Cerebellar cortex (tissue), 1 donor: Measurements from ENCODE around the gene AK4.
"Not testable (repeated sequence)": the region's sequence is repeated elsewhere in the genome, so short reads cannot be mapped to it uniquely, and the experiment has no call there.

Experiments
- DNase-seq: peaks from one replicate; pipeline ENCODE4 v3.0.0-alpha.2; 2015; ENCODE audit warnings: low spot score

AK4 gene

GRCh38 chr1:65214340-65215027 lies 66.5 kb downstream of the AK4 start:
- DNase-seq = no peak

DNA sequence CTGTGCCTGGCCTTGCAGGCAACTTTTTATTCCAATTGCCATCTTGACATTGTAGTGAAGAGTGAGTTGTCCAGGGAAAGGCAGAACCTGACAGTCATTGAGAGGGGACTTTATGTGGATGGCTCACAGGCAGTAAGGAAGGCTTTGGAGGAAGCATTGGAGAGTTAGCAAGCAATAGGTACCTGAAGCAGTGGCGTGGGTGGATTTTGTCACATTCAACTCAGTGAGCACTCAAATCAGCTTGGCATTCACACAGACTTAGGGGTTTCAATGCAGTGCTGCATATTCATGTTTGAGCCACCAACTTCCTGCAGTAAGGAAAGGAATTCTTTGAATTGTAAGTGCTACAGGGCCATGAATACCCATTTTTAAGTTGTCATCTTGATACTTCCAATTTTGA lies 69.0 kb downstream of the AK4 start:
- DNase-seq = no peak

DNA sequence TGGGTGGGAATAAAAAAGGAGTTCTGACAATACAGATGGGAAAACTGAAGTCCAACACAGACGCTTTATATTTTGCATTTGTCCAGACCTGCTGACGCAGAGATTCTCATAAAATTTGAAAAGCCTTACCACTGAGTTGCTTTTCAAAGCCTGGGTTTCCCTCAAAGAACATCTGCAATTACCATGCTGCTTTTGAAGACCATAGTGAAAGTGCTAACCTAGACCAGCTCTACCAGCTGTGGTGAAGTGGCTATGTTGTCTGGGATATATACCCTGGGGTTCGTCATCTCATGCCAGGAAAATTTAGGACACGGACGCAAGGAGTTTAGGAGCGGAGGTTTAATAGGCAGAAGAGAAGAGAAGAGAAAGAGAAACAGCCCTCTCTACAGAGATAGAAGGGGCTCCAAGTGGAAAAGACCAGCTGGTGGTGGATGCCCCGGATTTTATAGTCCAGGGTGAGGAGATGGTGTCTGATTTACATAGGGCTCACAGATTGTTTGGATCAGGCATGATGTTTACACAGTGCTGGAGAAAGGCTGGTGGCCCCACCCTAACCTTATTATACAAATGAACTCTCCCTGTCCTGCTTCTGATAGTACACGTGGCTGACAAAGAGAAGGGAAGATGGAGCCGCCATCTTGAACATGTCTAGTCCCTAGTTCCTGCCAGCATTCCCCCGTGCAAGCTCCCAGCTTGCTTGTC lies 73.8 kb downstream of the AK4 start:
- no peak for DNase-seq

DNA sequence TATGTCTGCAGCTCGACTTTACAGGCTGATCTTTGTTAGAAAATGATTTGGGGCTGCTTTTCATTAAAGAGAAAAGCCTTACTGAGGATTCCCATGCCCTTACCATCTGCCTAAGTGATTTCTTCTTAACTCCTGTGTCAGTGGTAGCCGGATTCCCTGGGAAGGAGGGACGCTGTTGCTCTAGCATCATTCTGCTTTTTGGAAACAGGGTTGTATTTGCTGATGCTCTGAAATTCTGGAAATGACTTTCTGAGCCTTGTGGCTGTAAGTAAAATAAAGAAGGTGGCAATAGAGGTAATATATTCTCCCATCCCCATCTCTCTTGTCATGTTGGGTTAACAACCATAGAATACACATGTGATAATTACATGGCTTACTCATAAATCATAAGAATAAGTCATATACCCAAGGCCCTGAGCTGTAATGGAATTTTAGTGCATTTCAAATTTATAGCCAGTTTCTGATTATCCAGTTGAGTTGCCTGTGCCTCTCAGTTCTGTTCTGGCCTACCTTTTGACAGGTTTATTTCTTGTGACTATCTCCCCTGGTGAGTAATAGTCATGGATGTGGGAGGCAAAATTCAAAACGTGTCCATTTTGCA lies 74.4 kb downstream of the AK4 start:
- no peak for DNase-seq

DNA sequence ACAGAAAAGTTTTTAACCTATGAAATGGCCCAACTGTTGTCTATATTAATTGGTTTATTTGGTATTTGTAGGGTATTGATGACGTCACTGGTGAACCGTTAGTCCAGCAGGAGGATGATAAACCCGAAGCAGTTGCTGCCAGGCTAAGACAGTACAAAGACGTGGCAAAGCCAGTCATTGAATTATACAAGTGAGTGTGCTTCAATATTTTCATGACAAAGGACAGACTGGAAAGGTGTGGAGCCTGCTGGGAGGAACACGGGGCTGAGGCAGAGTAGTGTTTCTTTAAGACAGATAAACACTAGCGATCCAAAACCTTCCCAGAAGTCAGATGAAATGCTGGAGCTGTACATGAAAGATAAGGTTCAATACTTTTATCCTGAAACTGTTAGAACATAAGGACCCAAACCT lies 76.7 kb downstream of the AK4 start:
- no peak for DNase-seq

DNA sequence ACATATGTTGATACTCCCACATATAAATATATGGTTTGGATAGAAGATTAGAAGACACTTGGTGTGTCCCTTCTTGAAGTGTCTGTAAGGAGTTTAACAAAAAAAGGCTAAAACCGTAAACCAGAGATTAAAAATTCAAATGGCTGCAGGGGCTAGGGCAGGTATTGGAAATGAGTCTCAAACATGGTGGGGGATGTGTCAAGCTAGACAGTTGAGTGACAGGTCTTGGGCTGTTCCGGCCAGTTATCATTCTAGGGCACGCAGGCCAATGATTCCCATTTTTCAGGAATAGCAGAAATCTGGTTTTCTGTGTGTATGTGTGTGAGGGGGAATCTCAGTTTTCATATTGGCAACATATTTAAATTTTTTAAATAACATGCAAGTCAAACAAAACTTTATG lies 77.2 kb downstream of the AK4 start:
- no peak for DNase-seq

- DNase-seq = no peak
Measured at GRCh38 chr1:65229201-65229600, 81.2 kb downstream of the AK4 start.

DNA sequence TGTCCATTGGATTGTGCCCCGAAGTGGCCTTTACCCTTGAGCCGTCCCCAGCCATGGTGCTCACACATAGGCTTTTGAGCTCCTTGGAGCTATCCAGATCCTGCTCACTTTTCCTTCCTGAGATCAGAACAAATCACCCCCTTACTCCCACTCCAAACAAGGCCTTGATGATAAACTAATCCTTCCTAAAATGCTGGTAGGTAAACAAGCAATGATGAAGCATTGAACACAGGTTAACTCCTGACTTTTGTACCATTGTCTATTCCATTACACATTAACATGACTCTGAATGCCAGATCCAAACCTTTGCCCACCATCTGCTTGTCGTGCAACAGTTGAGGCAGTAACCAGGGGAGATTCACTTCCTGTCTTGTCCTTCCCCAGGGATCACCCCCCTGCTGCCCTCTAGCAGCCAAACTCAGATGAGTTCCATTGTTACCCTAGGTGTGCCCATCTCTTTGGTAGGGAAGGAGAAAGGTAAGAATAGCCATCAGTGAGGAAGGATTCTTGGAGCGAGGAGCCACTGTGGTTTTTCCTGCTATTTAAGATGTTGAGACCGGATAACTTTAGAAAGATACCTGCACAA lies 81.8 kb downstream of the AK4 start:
- DNase-seq = no peak

DNA sequence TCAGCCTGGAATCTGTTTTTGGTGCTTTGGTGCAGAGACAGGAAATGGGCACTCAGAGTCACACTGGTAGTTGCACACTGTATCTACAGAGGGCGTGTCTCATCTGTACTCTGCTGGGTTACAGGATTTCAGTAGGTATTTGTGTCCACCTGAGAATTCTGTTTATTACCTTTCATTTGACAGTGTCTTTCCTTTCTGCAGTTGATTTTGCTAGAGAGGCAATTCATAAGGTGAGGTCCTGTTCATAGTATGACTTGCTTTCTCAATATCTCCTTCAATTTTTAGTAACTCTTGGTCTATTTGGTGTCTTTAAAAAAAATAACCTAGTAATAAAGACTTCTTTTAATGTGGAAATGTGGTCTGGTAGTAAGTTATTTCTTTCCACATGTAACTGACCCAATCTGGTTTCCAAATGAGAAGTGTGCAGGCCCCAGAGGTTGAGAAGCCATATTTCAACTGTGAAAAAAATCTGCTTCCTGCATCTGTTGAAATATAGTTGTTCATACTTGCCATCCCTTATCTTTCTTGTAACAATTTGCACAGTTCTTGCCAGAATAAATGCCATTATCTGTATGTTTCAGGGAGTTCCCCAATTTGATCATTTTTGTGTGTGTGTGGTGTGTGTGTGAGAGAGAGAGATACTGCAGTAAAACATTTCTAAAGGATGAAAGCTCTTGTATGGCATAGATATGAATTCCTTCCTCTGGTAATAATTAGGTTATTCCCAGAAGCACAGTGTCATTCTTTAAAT lies 82.9 kb downstream of the AK4 start:
- DNase-seq = no peak

DNA sequence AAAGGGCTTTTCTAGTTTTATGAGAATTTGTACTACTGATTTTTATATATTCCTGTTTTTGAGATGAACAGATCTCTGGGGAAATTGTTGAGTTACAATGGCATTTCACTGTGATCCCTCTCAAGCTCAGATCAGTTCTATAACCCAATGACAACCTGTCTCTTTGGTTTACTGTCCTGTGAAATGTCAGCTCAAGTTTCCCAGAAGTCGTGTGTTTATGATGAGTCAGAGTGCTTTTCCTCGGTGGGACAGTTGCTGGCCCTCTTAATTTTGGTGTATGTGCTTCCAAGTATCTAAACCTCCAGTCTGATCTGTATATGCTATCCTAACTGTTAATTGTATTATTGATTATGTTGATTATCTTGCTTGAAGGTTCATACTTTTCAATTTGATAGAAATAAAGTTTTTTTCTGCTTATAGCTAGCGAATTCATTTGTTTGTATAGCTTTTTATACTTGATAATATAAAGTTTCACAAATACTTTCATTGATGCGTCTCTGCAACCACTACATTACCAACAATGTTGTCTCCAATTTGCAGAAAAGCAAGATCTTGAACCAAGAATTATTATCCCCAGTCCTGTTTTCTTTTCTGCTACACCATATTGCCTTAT lies 83.8 kb downstream of the AK4 start:
- DNase-seq = no peak

- DNase-seq = no peak
Measured at GRCh38 chr1:65232461-65232990, 84.5 kb downstream of the AK4 start.

- DNase-seq = no peak
Measured at GRCh38 chr1:65233782-65234181, 85.8 kb downstream of the AK4 start.

DNA sequence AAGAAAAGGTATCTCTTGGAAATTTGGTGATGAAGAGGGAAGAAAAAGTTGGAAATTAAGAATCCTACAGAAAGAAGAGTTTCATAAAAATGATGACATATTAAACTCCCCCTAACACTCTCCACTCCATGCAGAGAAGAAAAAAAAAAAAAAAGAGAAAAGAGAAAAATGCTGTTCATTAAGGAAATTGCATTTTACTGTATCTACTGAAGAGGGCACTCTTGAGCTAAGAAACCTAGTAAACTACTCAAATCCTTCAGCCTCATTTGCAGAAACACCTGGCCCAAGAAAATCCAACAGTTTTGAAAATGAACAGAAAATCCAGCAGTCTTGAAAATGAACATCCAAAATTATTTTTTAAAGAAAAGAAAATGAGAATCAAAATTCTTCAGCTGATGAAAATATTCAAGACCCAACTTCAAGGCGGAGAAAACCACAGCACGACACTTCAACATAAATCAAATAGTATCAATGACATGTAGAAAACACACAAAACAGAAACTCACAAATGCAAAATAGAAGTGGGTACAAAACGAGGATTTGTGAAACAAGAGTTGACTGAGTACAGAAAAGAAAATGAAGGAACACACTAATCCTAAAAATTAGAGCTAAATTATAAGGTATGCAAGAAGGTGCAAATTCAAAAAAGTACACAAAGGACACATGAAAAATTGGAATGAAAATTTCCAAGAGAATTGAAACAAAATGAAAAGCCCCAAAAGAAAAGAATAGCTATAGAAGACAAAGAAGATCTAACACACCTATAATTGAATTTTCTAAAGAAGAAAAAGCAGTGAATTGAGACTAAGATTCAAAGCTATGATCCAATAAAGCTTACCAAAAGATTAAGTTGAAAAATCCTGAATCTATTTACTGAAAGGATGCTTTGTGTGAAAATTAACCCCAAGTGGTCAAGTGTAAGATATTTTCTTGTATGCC lies 88.1 kb downstream of the AK4 start:
- DNase-seq = peak; percentile 78

DNA sequence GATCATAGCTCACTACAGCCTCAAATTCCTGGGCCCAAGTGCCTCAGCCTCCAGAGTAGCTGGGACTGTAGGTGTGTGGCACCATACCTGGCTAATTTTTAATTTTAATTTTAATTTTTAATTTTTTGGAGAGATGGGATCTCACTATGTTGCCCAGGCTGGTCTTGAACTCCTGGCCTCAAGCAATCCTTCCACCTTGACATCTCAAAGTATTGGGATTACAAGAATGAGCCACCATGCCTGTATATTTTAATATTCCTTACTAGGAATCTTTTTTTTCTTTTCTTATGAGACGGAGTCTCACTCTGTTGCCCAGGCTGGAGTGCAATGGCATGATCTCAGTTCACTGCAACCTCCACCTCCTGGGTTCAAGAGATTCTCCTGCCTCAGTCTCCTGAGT lies 89.1 kb downstream of the AK4 start:
- DNase-seq = not testable (repeated sequence)

DNA sequence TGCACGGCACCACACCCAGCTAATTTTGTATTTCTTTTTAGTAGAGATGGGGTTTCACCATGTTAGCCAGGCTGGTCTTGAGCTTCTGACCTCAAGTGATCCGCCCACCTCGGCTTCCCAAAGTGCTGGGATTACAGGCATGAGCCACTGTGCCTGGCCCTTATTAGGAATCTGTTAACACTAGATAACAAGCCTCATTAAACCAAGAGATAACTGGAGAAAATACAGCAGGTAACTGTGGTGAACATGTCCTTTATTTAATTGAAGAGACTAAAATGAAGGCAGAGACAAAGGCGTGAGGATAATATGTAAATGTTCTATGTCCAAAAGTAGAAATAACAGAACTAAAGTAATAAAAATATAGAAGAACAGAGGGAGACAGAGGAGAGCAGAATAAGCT lies 89.5 kb downstream of the AK4 start:
- no peak for DNase-seq

DNA sequence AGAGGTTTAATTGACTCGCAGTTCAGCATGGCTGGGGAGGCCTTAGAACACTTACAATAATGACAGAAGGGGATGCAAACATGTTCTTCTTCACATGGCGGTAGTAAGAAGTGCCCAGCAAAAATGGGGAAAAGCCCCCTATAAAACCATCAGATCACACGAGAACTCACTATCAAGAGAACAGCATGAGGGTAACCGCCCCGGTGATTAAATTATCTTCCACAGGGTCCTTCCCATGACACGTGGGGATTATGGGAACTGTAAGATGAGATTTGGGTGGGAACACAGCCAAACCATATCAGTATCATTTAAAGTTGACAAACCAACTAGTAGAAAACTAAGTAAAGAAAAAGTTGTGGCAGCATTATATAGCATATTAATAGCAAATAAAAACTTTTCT lies 90.0 kb downstream of the AK4 start:
- no peak for DNase-seq

DNA sequence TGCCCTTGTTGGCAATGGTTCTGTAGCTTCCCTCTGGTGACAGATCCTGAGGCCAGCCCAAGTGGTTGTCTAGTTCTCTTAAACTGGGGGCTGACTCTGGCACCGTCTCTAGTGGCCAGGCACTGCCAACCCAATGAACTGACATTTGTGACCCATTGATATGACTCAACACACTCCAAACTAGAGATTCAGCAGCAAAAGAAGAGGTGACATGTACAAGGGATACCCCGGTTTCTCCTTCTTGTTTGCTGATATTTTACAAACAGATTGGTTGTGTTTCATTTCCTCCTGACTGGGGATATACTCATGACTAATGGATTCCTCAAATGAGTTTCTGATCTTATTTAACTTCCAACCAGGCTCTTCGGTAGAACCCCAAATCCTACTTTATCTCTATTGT lies 95.5 kb downstream of the AK4 start:
- DNase-seq = no peak

- no peak for DNase-seq
Measured at GRCh38 chr1:65245295-65245694, 97.3 kb downstream of the AK4 start.

GRCh38 chr1:65247419-65248359 lies 99.7 kb downstream of the AK4 start:
- peak; percentile 14 for DNase-seq
